IMR-90 (cell line): ENCODE data around the gene GPR108. TPM values are rescaled to one million over a fixed set of nuclear protein-coding genes. Genes with fewer than 3 reads are reported as not detected.

Source experiments
- ATAC-seq: fragments of 200-7000 bp; cut with Tn5 transposase; 2 replicates; pipeline ENCODE4 v1.9.1; 2020; ENCODE audit warnings: low read depth, mild to moderate bottlenecking, moderate library complexity
- BruUV-seq: library from RNA; stranded (reverse); fragments of 400-500 nt; replicated peaks from 2 replicates; lab custom pipeline; 2021; lab: Mats Ljungman, UMichigan
- CTCF ChIA-PET: fragments of 300-600 bp; formaldehyde crosslinking; extraction: SDS; loops from one replicate; lab custom pipeline; 2021; ENCODE audit warnings: antibody characterized with exemption; lab: Yijun Ruan, JAX
- POLR2A ChIA-PET: fragments of 300-600 bp; sonication (Branson Sonifier 250); formaldehyde crosslinking; loops from one replicate; lab custom pipeline; 2022; ENCODE audit warnings: antibody characterized with exemption; ENCODE audit not compliant: unreplicated experiment; lab: Charles Lee
- DNase-seq: peaks from one replicate; pipeline ENCODE4 v3.0.0; 2013
- H2AFZ ChIP-seq: replicated peaks from 2 replicates; pipeline ENCODE3; 2013; ENCODE audit warnings: low read length, mild to moderate bottlenecking; ENCODE audit not compliant: poor library complexity
- H2AK5ac ChIP-seq: 2 replicates; pipeline ENCODE4 v1.6.1; 2013; ENCODE audit warnings: low read depth, low read length, inconsistent platforms
- H2AK9ac ChIP-seq: replicated peaks from 2 replicates; pipeline ENCODE3; 2013; ENCODE audit warnings: mild to moderate bottlenecking, low read depth, low read length, moderate library complexity; ENCODE audit not compliant: poor library complexity
- H2BK120ac ChIP-seq: 2 replicates; pipeline ENCODE4 v1.6.1; 2013; ENCODE audit warnings: low read depth, low read length, inconsistent platforms
- H2BK15ac ChIP-seq: 3 replicates; pipeline ENCODE4 v1.6.1; 2013; ENCODE audit warnings: low read depth, low read length, inconsistent platforms
- H2BK20ac ChIP-seq: 2 replicates; pipeline ENCODE4 v1.6.1; 2013; ENCODE audit warnings: low read depth, mild to moderate bottlenecking, inconsistent platforms, low read length, moderate library complexity
- H2BK5ac ChIP-seq: 2 replicates; pipeline ENCODE4 v1.6.1; 2013; ENCODE audit warnings: mild to moderate bottlenecking, low read depth, low read length, inconsistent platforms; ENCODE audit not compliant: poor library complexity, severe bottlenecking
- H3K14ac ChIP-seq: replicated peaks from 2 replicates; pipeline ENCODE4 v1.6.1; 2013; ENCODE audit warnings: low read depth, low read length, inconsistent platforms
- H3K18ac ChIP-seq: 2 replicates; pipeline ENCODE4 v1.6.1; 2013; ENCODE audit warnings: low read depth, low read length, control low read depth
- H3K23ac ChIP-seq: 2 replicates; pipeline ENCODE4 v1.6.1; 2013; ENCODE audit warnings: low read depth, low read length, inconsistent platforms
- H3K27ac ChIP-seq: 2 replicates; pipeline ENCODE4 v1.5.1; 2013; ENCODE audit warnings: mild to moderate bottlenecking, control low read depth, low read length; ENCODE audit not compliant: insufficient read depth
- H3K27me3 ChIP-seq: 2 replicates; pipeline ENCODE4 v1.6.1; 2013; ENCODE audit warnings: low read length; ENCODE audit not compliant: control insufficient read depth, insufficient read depth
- H3K36me3 ChIP-seq: 2 replicates; pipeline ENCODE4 v1.6.1; 2013; ENCODE audit warnings: low read length, mixed read lengths; ENCODE audit not compliant: control insufficient read depth, insufficient read depth
- H3K4ac ChIP-seq: 2 replicates; pipeline ENCODE4 v1.6.1; 2013; ENCODE audit warnings: low read depth, low read length, inconsistent platforms
- H3K4me1 ChIP-seq: 2 replicates; pipeline ENCODE4 v1.6.1; 2013; ENCODE audit warnings: low read length, mixed read lengths; ENCODE audit not compliant: control insufficient read depth, insufficient read depth
- H3K4me2 ChIP-seq: 2 replicates; pipeline ENCODE4 v1.6.1; 2013; ENCODE audit warnings: low read depth, mild to moderate bottlenecking, control low read depth, low read length, moderate library complexity
- H3K4me3 ChIP-seq: 2 replicates; pipeline ENCODE4 v1.5.1; 2013; ENCODE audit warnings: low read depth, mild to moderate bottlenecking, control low read depth, low read length, moderate library complexity; ENCODE audit not compliant: insufficient read depth
- H3K56ac ChIP-seq: 2 replicates; pipeline ENCODE4 v1.6.1; 2013; ENCODE audit warnings: low read length, inconsistent platforms; ENCODE audit not compliant: insufficient read depth; ENCODE audit errors: extremely low read depth
- H3K79me1 ChIP-seq, 2 experiments: 2 replicates each; pipeline ENCODE4 v1.6.1; 2013; ENCODE audit warnings: low read length in 2 of 2, inconsistent platforms in 1 of 2, low read depth in 1 of 2
- H3K9ac ChIP-seq: 2 replicates; pipeline ENCODE4 v1.6.1; 2013; ENCODE audit warnings: low read depth, low read length, control low read depth
- H3K9me1 ChIP-seq: 2 replicates; pipeline ENCODE4 v1.6.1; 2013; ENCODE audit warnings: low read length, inconsistent platforms; ENCODE audit not compliant: insufficient read depth
- H3K9me3 ChIP-seq: 2 replicates; pipeline ENCODE4 v1.6.1; 2013; ENCODE audit warnings: low read length; ENCODE audit not compliant: control insufficient read depth, insufficient read depth
- H4K20me1 ChIP-seq: 2 replicates; pipeline ENCODE4 v1.6.1; 2013; ENCODE audit warnings: low read length, inconsistent platforms; ENCODE audit not compliant: insufficient read depth
- H4K5ac ChIP-seq: 2 replicates; pipeline ENCODE4 v1.6.1; 2013; ENCODE audit warnings: mild to moderate bottlenecking, low read depth, low read length, control low read depth
- H4K8ac ChIP-seq, 2 experiments: 2 replicates each; pipeline ENCODE4 v1.6.1; 2013; ENCODE audit warnings: low read depth in 2 of 2, low read length in 2 of 2, control low read depth in 1 of 2, inconsistent platforms in 1 of 2
- H4K91ac ChIP-seq: 2 replicates; pipeline ENCODE4 v1.6.1; 2013; ENCODE audit warnings: low read depth, low read length, inconsistent platforms; ENCODE audit not compliant: insufficient read depth
- FOS ChIP-seq: fragments of 150-350 bp; IDR thresholded peaks from 2 replicates; pipeline ENCODE4 v1.6.1; 2016; ENCODE audit warnings: low read depth, low read length
- MAFK ChIP-seq: IDR thresholded peaks from 2 replicates; pipeline ENCODE4 v1.6.1; 2012; ENCODE audit warnings: low read depth, low read length, improper control_type of control experiment
- MAZ ChIP-seq: IDR thresholded peaks from 2 replicates; pipeline ENCODE4 v1.6.1; 2012; ENCODE audit warnings: low read depth, mild to moderate bottlenecking, low read length, improper control_type of control experiment, moderate library complexity, borderline replicate concordance
- POLR2A ChIP-seq: IDR thresholded peaks from 2 replicates; pipeline ENCODE4 v1.6.1; 2012; ENCODE audit warnings: mild to moderate bottlenecking, low read depth, low read length
- RCOR1 ChIP-seq: IDR thresholded peaks from 2 replicates; pipeline ENCODE4 v1.6.1; 2012; ENCODE audit warnings: mild to moderate bottlenecking, low read length, improper control_type of control experiment; ENCODE audit not compliant: insufficient replicate concordance
- WGBS, 2 experiments: methylation state at CpG; one replicate each; pipeline versions ENCODE4 v1.1.5 to v1.1.7; 2013; ENCODE audit warnings: missing lambda C conversion rate in 2 of 2; ENCODE audit not compliant: insufficient read length in 1 of 2; ENCODE audit errors: extremely low coverage in 2 of 2; 5-methylcytosine and 5-hydroxymethylcytosine counted together
- dilution Hi-C: fragments of 300-500 bp; cut with HindIII; formaldehyde crosslinking; loops from one replicate; pipeline ENCODE4 v1.14.3; 2018; ENCODE audit warnings: low sequenced_read_pairs; ENCODE audit not compliant: unreplicated experiment
- in situ Hi-C: fragments of 300-500 bp; cut with MboI; formaldehyde crosslinking; loops from 3 replicates; pipeline ENCODE4 v1.14.3; 2019; ENCODE audit warnings: low sequenced_read_pairs, inconsistent platforms, mixed read lengths
- intact Hi-C: fragments of 100-400 bp; cut with micrococcal nuclease; formaldehyde crosslinking; loops from 2 replicates; pipeline ENCODE4 v1.10.0; 2022
- polyA plus RNA-seq, 3 experiments: library from polyadenylated mRNA; depleted of rRNA; stranded (reverse); fragments of >200 nt; gene quantifications; 2 replicates each; pipeline ENCODE4 v1.2.3, GENCODE V29; 2012; ENCODE audit warnings: low replicate concordance in 1 of 3
- total RNA-seq: library from RNA; depleted of rRNA; stranded (reverse); fragments of >200 nt; gene quantifications from 2 replicates; pipeline ENCODE4 v1.2.3, GENCODE V29; 2012

GPR108 gene
- total and polyA plus RNA-seq, 2 of the 4 experiments (the other 2 are of a cell fraction): 28.0 to 38.9 TPM

GRCh38 chr19:6721773-6722172 is 15.6 kb downstream of the GPR108 start:
- no peaks in the 10 kb centered on the region for H4K20me1 ChIP-seq
- no peak overlapping the region for H4K91ac ChIP-seq
- in situ Hi-C loops (no loop called here), dilution Hi-C loops (no loop called here), intact Hi-C loops (no loop called here)
- no peak overlapping the region for H2BK15ac ChIP-seq
- H3K9me3 ChIP-seq: no peaks in the 10 kb centered on the region
- peaks cover 2% of the 10 kb centered on the region; the same call in 1 of the 2 replicates for H3K4me1 ChIP-seq
- no peaks in the 10 kb centered on the region for H3K79me1 ChIP-seq
- H3K4ac ChIP-seq: no peak overlapping the region
- no peak overlapping the region for H3K23ac ChIP-seq
- H4K5ac ChIP-seq: no peak overlapping the region
- H2BK20ac ChIP-seq: no peak overlapping the region
- H2BK120ac ChIP-seq: no peak overlapping the region
- no peak overlapping the region for H2BK5ac ChIP-seq
- no peaks in the 10 kb centered on the region for H3K27me3 ChIP-seq
- no TSS peak for BruUV-seq
- H2AK5ac ChIP-seq: no peak overlapping the region
- no peak overlapping the region for H3K4me2 ChIP-seq
- no peak overlapping the region for H3K18ac ChIP-seq
- H3K36me3 ChIP-seq: peaks cover 4% of the 10 kb centered on the region; the same call in 1 of the 2 replicates
- TF ChIP-seq MAZ: no peak
- no peak for TF ChIP-seq FOS
- TF ChIP-seq RCOR1: no peak
- no peak for TF ChIP-seq POLR2A
- no peak for TF ChIP-seq MAFK
- no peak overlapping the region for H4K8ac ChIP-seq
- H3K27ac ChIP-seq: no peak overlapping the region
- H2AK9ac ChIP-seq: no peak overlapping the region
- H3K4me3 ChIP-seq: no peak overlapping the region
- no peak overlapping the region for H3K56ac ChIP-seq
- H3K9ac ChIP-seq: no peak overlapping the region
- POLR2A ChIA-PET: no interaction called here
- no CpG with 5 or more reads among the region's 5 CpGs for WGBS, 2 experiments
- no peak for ATAC-seq
- no peak overlapping the region for H3K14ac ChIP-seq
- H2AFZ ChIP-seq: no peak overlapping the region
- H3K9me1 ChIP-seq: no peaks in the 10 kb centered on the region
- CTCF ChIA-PET: no interaction called here
- DNase-seq: no peak
